GM21360 (cell line): ENCODE data around the gene DMXL2.
"Not testable (repeated sequence)": the region's sequence is repeated elsewhere in the genome, so short reads cannot be mapped to it uniquely, and the experiment has no call there.

ENCODE experiments used
- ATAC-seq: cut with Tn5 transposase; IDR thresholded peaks from one replicate; pipeline ENCODE4 v1.9.1; 2021; ENCODE audit warnings: mild to moderate bottlenecking, moderate library complexity; ENCODE audit not compliant: unreplicated experiment

DMXL2 gene

GRCh38 chr15:51577636-51578304 lies 44.8 kb downstream of the DMXL2 start:
- no peak for ATAC-seq

- ATAC-seq: no peak
These were observed 45.6 kb downstream of the DMXL2 start for GRCh38 chr15:51576911-51577500.

GRCh38 chr15:51576286-51576850 lies 46.2 kb downstream of the DMXL2 start:
- ATAC-seq: no peak

- ATAC-seq: no peak
These were observed 46.8 kb downstream of the DMXL2 start for GRCh38 chr15:51575775-51576174.

GRCh38 chr15:51573352-51573751 lies 49.2 kb downstream of the DMXL2 start:
- not testable (repeated sequence) for ATAC-seq

GRCh38 chr15:51568939-51569784 lies 53.4 kb downstream of the DMXL2 start:
- not testable (repeated sequence) for ATAC-seq

- ATAC-seq: no peak
These were observed 61.3 kb downstream of the DMXL2 start for GRCh38 chr15:51561271-51561670.

- ATAC-seq: no peak
These were observed 63.7 kb downstream of the DMXL2 start for GRCh38 chr15:51558876-51559275.

GRCh38 chr15:51558411-51558810 lies 64.2 kb downstream of the DMXL2 start:
- ATAC-seq: no peak

GRCh38 chr15:51550841-51551240 lies 71.7 kb downstream of the DMXL2 start:
- ATAC-seq: no peak

- ATAC-seq: no peak
These were observed 74.9 kb downstream of the DMXL2 start for GRCh38 chr15:51547656-51548055.

- no peak for ATAC-seq
These were observed 85.5 kb downstream of the DMXL2 start for GRCh38 chr15:51536965-51537574.

- ATAC-seq: no peak
These were observed 88.7 kb downstream of the DMXL2 start for GRCh38 chr15:51533672-51534398.

GRCh38 chr15:51526955-51527354 lies 95.6 kb downstream of the DMXL2 start:
- no peak for ATAC-seq

- ATAC-seq: no peak
These were observed 98.2 kb downstream of the DMXL2 start for GRCh38 chr15:51524376-51524775.

GRCh38 chr15:51516291-51516690 lies 106.3 kb downstream of the DMXL2 start:
- no peak for ATAC-seq

- no peak for ATAC-seq
These were observed 117.3 kb downstream of the DMXL2 start for GRCh38 chr15:51505251-51505650.

- no peak for ATAC-seq
These were observed 119.6 kb downstream of the DMXL2 start for GRCh38 chr15:51503003-51503402.

- no peak for ATAC-seq
These were observed 123.1 kb downstream of the DMXL2 start for GRCh38 chr15:51499379-51499976.

- ATAC-seq: no peak
These were observed 124.8 kb downstream of the DMXL2 start for GRCh38 chr15:51497806-51498205.
